ENCODE data around the gene TBCEL.
"Not testable (repeated sequence)": the region's sequence is repeated elsewhere in the genome, so short reads cannot be mapped to it uniquely, and the experiment has no call there.

The TBCEL gene

DNA sequence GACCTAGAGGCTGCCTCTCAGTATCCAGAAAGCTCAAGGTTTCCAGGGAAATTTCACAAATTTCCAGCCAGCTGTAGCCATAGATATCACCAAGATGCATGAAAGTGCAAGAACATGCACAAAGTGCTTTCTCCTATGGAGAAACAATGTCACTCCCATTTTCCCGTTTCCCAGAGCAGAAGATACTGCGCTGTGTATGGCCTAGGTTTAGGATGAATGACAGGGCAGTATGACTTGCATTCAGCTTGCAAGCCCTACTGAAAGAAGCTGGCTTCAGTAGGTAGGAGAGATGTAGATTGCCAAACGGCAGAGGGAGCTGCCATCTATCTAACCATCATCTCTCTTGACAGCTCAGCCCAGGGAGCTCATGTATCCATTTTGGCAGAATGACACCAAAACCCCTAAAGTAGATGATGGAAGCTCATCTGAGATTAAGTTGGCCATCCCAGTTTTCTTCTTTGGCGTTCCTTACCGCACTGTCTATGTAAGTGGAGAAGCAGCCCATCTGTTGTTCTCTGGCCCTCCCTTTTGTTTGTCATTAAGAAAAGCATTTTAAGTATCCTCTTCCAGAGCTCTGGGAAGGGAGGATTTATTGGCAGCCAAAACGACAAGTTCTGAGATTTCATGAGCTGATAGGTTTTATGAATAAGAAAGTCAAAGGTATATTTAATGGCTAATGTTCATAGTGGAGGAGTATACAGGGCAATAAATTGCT, 81.7 kb downstream of the TBCEL start:
- DNase-seq (ENCODE audit: low read depth in 2 of 2, low spot score in 1 of 2): no peak

DNA sequence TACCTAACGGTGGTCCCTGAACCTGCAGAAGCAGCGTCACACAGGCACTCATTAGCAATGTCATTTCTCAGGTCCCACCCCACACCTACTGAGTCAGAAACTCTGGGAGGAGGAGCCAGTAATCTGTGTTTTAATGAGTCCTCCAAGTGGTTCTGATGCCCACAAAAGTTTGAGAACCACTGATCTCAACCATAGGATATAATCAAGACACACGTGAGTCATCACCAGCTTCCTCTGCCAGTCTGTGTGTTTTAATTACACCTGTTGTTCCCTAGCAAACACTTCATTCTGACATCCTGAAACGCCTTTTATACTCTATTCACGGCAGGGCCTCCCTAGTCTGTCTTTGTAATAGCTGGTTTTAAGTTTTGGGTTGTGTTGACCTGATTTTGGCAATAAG, 82.9 kb downstream of the TBCEL start:
- no peak for DNase-seq (ENCODE audit: low read depth in 2 of 2, low spot score in 1 of 2)

DNA sequence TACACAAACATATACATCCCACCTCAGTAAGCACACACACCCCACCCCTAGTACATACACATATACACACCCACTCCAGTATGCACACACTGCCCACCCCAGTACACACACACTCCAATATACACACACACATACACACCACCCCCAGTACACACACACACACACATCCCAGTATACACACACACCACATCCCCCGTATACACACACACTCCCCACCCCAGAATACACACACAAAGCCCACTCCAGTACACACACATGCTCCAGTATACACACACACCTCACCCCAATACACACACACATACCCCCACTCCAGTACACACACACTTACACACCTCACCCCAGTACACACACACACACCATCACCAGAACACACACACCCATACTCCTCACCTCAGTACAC, 84.5 kb downstream of the TBCEL start:
- DNase-seq (ENCODE audit: low read depth in 2 of 2, low spot score in 1 of 2): no peak

DNA sequence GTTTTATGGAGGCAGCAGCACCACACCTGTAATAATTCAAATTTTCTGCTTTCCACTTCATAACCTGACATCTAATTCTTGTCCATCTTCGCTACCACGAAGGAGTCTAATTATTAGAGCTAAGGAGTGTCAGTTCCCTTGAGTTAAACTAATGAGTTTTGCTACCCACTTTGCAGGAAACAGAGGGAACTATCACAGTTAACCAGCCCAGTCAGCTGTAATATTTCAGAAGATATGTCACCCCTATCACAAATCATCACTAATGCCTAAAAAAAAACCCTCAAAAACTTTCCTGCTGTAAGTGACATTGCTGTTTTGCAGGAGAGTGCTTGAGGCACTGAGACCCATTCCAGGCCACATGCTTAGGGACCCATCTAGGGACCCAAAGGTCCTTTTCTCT, 85.6 kb downstream of the TBCEL start:
- no peak for DNase-seq (ENCODE audit: low read depth in 2 of 2, low spot score in 1 of 2)

DNA sequence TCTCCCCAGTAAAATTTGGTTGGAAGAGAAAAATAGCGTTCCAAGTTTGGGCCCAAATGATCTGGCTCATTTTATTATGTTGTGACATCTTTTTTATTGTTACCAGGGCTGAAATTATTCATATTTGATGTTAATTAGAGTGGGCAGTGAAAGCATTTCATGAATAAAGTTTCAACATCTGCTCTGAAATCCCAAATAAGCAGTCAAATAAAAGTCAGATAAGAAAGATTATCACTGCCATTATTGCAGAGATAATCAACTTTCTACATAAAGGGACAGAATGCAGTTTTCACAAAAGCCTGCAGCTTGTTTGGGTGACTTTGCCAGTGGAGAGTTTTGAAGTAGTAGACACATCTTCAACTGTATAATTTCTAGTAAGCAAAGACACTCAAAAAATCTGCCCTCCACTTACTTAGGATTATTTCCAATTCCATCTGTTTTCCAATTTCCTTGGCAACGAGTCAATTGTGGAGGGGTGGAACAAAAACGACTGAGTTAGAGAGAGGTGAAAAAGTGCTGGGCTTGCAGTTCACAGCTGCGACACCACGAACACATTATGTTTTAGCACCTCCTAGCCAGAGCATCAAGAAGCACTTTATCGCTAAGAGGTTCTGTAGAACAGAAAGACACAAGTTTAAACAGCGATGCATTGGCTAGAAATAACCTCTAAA, 86.1 kb downstream of the TBCEL start:
- DNase-seq (ENCODE audit: low read depth in 2 of 2, low spot score in 1 of 2): no peak

DNA sequence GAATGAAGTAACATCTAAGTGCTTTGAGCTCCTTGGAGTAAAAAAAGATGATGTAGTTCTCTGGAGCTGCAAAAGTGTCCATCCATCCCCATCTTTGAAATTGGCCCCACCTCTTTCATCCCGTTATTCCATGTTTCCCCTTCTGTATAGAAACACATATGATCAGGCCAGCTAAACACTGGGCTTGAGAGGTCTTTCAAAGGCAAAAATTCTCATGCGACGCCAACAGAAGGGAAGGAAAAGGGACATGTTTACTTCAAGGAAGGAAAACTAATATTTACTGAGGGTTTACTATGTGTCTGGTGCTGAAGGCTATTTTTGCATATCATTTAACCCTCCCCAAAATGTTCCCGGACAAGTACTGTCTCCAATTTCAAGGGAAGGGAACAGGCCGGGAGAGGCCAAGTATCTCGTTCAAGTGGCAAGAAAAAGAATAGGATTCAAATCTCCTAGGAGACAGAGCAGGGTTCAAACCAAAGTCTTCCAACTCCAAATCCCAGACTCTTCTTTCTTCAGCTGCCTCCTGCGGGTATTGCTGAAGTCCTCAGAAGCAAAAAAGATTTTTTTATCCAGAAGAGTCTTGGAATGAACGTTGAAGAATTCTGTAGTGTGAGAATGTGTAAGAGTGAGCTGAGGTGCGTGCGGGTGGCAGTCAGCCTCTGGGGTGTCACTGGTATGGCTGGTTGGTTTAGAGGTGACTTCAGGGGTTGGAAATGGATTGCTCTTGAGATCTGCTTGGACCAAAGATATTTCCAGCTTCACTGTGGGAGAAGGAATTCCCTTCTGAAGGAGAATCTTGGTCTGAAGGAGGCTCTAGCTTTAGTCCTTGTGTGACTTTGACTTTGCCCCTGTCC, 87.2 kb downstream of the TBCEL start:
- DNase-seq (ENCODE audit: low read depth in 2 of 2, low spot score in 1 of 2): no peak

DNA sequence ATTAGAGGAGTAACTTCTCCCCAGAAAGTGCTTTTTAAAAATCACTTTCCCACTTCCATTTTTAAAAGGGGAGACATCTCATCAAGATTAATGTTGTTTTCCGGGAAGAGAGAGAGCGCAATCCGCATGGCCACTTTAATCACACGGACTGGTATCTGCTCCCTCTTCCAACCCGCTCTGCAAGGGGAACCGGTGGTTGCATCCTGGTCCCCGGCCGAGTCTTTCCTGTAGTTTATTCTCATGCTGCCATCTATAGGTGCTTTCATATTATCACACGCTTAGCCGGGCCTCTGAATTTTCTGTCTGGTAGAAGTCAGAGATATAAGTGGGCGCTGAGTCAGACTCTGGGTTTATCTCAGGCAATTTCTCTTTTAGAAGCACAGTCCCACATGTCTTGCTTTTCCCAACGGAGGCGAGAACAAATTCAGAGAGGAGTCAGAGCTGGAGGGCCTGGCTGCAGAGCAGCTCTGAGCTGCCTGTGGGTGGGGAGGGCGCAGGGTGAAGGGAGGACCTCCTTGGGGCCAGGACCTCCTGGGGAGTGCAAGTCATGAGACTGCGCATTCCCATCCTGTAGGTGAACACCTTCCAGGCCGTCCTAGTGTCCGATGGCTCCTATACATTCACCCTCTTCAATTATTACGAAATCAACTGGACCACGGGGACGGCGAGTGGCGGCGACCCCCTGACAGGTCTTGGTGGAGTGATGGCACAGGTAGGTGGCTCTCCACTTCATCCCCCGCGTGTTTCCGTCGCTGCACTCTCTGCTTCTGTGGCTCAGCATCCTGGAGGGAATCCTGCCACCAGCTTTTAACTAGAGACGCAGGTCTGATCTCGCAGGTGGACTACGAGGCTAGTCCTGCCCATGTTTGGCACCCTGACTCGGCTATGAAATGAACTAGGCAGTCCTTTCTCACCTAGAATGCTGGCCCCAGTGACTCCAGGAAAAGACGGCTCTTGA, 88.9 kb downstream of the TBCEL start:
- no peak for DNase-seq (ENCODE audit: low read depth in 2 of 2, low spot score in 1 of 2)

DNA sequence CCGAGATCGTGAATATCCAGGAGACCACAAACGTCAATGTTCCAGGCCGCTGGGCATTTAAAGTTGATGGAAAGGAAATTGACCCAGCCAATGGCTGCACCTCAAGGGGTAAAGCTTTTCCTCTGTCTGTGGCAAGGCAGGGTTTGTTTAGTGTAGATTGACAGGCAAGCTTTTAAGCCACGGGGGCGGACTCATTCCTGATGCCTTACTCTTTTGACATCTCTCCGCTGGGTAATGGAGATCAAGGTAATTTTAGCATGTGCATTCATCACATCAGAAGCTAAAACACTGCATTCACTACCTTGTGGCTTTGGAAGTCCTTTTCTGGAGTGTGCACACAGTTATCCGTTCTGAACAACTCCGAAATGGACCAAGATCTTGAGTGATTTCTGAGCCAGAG, 89.7 kb downstream of the TBCEL start:
- DNase-seq (ENCODE audit: low read depth in 2 of 2, low spot score in 1 of 2): no peak

DNA sequence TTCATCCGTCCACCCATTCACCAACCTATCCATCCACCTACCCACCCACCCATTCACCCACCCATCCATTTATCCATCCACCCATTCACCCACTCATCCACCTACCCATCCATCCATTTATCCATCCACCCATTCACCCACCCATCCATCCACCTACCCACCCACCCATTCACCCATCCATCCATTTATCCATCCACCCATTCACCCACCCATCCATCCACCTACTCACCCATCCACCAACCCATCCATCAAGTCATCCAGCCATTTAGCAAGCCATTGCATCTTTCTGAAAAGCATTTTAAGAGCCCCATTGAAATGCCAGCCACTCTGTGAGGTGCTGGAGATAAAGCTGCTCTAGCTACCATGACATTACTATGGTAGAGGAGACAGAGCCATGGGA, 91.1 kb downstream of the TBCEL start:
- DNase-seq (ENCODE audit: low read depth in 2 of 2, low spot score in 1 of 2): not testable (repeated sequence)

DNA sequence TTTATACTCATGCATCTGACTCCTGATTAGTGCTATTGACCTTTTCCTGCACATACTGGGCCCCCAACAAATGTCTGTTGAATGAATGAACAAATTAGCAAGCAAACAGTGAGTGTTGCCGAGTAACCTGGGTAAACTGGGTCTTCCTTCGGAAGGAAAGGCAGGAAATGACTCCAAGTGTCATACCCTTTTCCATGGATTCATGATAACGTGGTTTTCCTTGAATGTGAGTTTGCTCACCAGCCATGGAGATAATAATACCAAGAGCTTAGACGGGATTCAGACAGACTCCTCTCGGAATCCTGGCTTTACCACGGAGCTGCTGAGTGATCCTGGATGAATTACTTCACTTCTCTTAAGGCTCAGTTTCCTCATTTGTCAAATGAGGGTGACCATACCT, 93.9 kb downstream of the TBCEL start:
- DNase-seq (ENCODE audit: low read depth in 2 of 2, low spot score in 1 of 2): no peak

DNA sequence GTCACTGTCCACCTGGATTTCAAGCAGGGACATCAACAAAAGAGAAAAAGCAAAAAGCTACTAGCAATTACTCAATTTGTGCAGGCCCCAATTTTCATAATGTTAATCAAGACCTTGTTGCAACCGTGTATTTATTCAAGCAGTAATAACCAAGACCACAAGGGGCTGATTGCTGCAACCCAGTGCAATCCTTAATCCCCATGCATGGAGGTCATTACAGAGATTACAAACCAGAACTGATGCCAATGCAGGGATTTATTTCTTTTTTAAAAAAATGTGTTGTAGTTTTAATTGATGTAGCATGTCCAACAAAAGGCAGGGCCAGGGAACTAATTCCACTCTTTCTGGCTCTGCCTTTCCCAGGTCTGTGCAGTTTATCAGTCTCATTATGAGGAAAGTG, 95.5 kb downstream of the TBCEL start:
- no peak for DNase-seq (ENCODE audit: low read depth in 2 of 2, low spot score in 1 of 2)

DNA sequence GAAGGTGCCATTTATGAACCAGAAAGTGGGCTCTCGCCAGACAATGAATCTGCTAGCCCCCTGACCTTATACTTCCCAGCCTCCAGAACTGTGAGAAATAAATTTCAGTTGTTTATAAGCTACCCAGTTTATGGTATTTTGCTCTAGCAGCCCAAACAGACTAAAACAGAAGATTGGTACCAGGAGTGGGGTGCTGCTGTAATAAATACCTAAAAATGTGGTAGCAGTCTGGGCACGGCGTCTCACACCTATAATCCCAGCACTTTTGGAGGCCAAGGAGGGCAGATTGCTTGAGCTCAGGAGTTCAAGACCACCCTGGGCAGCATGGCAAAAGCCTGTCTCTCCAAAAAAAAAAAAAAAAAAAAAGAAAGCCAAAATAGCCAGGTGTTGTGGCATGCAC, 98.4 kb downstream of the TBCEL start:
- no peak for DNase-seq (ENCODE audit: low read depth in 2 of 2, low spot score in 1 of 2)

DNA sequence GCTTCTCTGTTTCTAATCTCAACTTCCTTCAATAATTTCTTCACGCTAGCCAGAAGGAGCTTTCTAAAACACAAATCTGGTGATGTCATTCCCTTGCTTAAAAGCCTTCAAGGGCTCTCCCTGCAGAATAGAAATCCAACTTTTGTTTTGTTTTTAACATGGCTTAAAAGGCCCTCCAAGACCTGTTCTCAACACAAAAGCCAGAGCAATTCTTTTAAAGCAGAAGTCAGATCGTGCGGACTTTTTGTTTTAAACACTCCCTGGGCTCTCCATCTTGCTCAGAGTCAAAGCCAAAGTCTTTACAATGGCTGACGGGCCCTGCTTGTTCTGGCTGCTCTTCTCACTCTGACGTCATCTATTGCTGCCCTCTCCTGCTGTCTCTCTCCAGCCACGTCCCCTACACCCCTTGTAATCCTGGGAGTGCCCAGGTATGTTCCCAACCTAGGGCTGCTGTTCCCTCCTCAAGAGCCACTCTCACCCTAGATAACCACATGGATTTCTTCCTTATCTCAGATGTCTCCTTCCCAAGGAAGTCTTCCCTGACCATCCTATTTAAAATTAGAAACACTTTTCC, 99.7 kb downstream of the TBCEL start:
- DNase-seq (ENCODE audit: low read depth in 2 of 2, low spot score in 1 of 2): no peak

DNA sequence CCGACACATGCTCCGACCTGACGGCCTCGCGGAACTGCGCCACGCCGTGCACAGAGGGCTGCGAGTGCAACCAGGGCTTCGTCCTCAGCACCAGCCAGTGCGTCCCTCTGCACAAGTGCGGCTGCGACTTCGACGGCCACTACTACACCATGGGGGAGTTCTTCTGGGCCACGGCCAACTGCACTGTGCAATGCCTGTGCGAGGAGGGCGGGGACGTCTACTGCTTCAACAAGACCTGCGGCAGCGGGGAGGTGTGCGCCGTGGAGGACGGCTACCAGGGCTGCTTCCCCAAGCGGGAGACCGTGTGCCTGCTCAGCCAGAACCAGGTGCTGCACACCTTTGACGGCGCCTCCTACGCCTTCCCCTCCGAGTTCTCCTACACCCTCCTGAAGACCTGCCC, 103.9 kb downstream of the TBCEL start:
- DNase-seq (ENCODE audit: low read depth in 2 of 2, low spot score in 1 of 2): no peak

DNA sequence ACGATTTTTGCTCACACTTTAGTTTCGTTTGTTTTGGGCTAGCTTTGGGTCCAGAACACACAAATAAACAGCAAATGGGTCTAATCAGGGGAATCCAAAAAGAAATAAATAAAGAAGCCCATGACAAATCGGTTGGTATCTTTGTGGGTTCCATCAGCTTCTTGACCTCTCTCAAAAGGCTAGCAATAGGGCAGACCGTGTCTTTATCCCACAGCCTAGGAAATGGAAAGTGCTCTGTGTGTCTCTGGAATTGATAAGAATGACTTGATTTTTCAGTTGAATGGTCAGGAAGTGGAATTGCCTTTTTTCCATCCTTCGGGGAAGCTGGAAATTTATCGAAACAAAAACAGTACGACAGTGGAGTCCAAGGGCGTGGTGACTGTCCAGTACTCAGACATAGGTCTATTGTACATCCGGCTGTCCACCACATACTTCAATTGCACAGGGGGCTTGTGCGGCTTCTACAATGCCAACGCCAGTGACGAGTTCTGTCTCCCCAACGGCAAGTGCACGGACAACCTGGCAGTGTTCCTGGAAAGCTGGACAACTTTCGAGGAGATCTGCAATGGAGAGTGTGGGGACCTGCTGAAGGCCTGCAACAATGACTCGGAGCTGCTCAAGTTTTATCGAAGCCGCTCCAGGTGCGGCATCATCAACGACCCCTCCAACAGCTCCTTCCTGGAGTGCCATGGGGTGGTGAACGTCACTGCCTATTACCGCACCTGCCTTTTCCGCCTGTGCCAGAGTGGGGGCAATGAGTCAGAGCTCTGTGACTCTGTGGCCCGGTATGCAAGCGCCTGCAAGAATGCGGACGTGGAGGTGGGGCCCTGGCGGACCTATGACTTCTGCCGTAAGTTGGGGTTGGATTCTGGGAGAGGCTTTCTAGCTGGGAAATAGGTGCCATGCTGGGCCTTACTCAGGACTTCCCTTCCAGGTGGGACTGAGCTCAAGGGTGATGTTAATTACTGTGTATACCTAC, 105.7 kb downstream of the TBCEL start:
- no peak for DNase-seq (ENCODE audit: low read depth in 2 of 2, low spot score in 1 of 2)

DNA sequence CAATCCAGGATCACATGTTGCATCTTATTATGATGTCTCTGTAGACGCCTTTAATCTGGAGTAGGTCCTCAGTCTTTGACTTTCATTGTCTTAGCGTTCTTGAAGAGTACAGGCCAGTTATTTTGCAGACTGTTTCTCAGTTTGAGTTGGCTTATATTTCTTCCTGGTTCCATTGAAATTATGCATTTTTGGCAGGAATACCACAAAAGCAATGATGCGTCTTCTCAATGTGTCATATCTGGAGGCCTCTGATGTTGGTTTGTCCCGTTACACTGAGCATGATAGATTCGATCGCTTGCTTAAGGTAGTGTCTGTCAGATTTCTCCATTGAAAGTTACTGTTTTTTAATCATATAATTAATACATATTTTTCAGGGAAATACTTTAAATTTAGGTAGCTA, 107.8 kb downstream of the TBCEL start:
- no peak for DNase-seq (ENCODE audit: low read depth in 2 of 2, low spot score in 1 of 2)

DNA sequence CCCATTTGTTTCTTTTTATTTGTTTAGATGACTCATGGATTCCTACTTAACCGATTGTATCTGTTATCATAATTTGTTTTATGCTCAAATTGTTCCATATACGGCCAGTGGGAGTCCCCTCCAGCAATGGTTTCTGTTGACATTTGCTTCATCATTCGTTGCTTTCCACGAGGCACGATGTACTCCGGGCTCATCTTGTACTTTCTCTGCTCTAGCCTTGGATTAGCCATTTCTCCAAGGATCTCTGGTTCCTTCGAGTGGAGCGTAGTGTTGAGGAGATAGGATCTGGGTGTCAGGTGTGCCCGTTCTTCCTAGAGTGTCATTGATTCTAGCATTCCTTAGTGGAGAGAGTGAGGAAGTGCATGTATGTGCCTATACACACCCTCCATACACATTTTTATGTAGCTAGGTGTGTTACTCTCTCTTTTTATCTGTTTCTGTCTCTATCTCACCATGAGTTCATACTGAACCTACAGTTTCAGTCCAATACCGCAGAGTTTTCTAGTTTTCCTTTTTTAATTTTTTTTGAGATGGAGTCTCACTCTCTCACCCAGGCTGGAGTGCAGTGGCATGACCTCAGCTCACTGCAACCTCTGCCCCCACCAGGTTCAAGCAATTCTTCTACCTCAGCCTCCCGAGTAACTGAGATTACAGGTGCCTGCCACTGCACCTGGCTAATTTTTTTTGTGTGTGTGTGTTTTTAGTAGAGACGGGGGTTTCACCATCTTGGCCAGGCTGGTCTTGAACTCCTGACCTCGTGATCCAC, 108.5 kb downstream of the TBCEL start:
- no peak for DNase-seq (ENCODE audit: low read depth in 2 of 2, low spot score in 1 of 2)

DNA sequence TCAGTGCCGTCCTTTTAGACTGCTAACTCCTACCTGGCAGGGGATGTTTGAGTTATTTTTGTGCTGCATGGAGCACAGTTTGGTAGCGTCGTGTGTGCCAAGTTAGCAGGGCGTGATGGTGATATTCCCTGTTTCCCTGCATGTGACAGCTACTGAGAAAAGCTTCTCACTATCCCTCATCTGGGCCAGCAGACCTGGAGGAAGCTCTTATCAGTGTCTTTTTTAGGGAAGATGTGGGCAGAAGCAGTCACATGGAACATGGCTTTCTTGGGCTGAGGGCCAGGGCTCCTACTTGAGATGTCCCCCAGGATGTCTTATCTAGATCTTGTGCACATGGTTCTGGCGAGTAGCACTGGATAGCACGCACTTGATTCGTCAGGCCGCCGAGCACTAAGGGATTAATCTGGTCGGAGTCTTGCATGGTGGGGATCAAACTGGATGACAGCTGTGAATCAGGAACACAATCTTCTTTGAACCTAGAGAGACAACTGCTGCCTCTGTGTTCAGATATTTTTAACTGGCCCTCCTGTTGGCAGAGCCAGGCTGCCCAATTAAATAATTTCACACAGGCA, 110.9 kb downstream of the TBCEL start:
- DNase-seq (ENCODE audit: low read depth in 2 of 2, low spot score in 1 of 2): no peak
